Psoas muscle (tissue), 8 donors: ENCODE data around the gene ZDHHC7. TPM values are rescaled to one million over a fixed set of nuclear protein-coding genes. Genes with fewer than 3 reads are reported as not detected.

Experiments
- ATAC-seq, 4 donors: fragments of 200-7000 bp; cut with Tn5 transposase; one replicate each; pipeline ENCODE4 v1.9.1; 2020; ENCODE audit warnings: moderate library complexity in 3 of 4, mild to moderate bottlenecking in 2 of 4
- DNase-seq, 2 donors: peaks; one replicate each; pipeline ENCODE4 v3.0.0-alpha.2; 2020
- H3K27ac ChIP-seq: fragments of 200-600 bp; one replicate; pipeline ENCODE4 v1.8.0; 2022
- H3K27me3 ChIP-seq, 3 donors: fragments of 200-600 bp in 1 of 3; one replicate each; pipeline versions ENCODE4 v1.6.1 to v1.8.0; 2013 to 2022; ENCODE audit warnings: low read length in 2 of 3, mild to moderate bottlenecking in 2 of 3, moderate library complexity in 1 of 3; ENCODE audit not compliant: insufficient read depth in 3 of 3
- H3K36me3 ChIP-seq, 2 donors: fragments of 200-600 bp in 1 of 2; one replicate each; pipeline versions ENCODE4 v1.6.1 to v1.8.0; 2013 to 2022; ENCODE audit warnings: low read depth in 1 of 2, mild to moderate bottlenecking in 1 of 2, moderate library complexity in 1 of 2; ENCODE audit not compliant: insufficient read depth in 1 of 2
- H3K4me1 ChIP-seq: fragments of 200-600 bp; one replicate; pipeline ENCODE4 v1.8.0; 2022
- H3K4me3 ChIP-seq: fragments of 200-600 bp; one replicate; pipeline ENCODE4 v1.8.0; 2022; ENCODE audit warnings: mild to moderate bottlenecking
- H3K9me3 ChIP-seq: fragments of 200-600 bp; one replicate; pipeline ENCODE4 v1.8.0; 2022
- WGBS, 3 donors: extraction: QIAGEN DNeasy Blood & Tissue Kit; methylation state at CpG; one replicate each; pipeline versions ENCODE4 v1.1.6 to v1.1.7; 2013; 5-methylcytosine and 5-hydroxymethylcytosine counted together
- intact Hi-C, 2 donors: fragments of 100-400 bp; cut with DNase I; formaldehyde crosslinking; loops; one replicate each; pipeline versions ENCODE4 v1.11.0 to v1.14.2; 2022
- polyA plus RNA-seq, 3 donors: library from polyadenylated mRNA; stranded (reverse); fragments of 200-250 nt; gene quantifications; one replicate each; pipeline ENCODE4 v1.2.3, GENCODE V29; 2013
- total RNA-seq, 4 donors: library from RNA; stranded (reverse); fragmentation: NEBNext Ultra II Directional in 2 of 4; extraction: Animal tissue kit (Norgen Biotek cat#: 25700) in 2 of 4; gene quantifications; one replicate each; pipeline versions ENCODE4 v1.2.1 to v1.2.4, GENCODE V29; 2021 to 2023
- TF ChIP-seq, protein P1 (sequence below): fragments of 200-600 bp; IDR thresholded peaks from one replicate; pipeline ENCODE4 v1.8.0; 2022; ENCODE audit warnings: antibody characterized with exemption
- donor health status: healthy with polysubstance abuse.
- donor health status: DM: no; HTN: no; CAD: no; lungs with moderate emphysema.
- donor health status: Bipolar disorder and iron deficiency.
- donor health status: healthy.
- donor health status: DM: yes; HTN: yes; CAD: no.
- donor health status: DM: no; HTN: no; CAD: no.
- donor health status: DM: no; HTN: no; CAD: no.
- donor health status: DM: yes; HTN: yes; CAD: no.

The ZDHHC7 gene
- total and polyA plus RNA-seq, 7 donors: 19.7 to 96.0 (median 38.0) TPM

DNA sequence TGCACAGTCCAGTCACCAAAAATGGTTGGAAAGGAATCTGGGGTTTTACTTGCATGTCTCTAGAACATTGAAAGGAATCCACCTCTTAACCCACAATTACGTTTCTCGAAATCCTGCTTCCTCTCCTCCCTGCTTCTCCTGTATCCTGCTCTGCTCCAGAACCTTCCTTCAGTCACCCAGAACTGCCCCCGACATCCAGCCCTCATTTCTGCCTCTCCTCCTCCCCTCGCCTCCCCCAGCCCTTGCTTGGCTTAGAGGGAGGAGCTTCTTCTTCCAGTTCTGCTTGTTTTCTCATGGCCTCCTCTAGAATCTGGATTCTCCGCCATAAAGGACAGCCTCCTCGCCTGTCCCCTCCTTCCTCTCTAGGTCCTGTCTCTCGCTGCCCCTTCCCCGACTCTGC lies 48.3 kb downstream of the ZDHHC7 start:
- H3K27ac ChIP-seq: no peak overlapping the region
- no peaks in the 10 kb centered on the region for H3K36me3 ChIP-seq
- no peaks in the 10 kb centered on the region for H3K4me1 ChIP-seq
- no peak for ATAC-seq
- H3K27me3 ChIP-seq: no peaks in the 10 kb centered on the region
- TF ChIP-seq, protein P1, sequence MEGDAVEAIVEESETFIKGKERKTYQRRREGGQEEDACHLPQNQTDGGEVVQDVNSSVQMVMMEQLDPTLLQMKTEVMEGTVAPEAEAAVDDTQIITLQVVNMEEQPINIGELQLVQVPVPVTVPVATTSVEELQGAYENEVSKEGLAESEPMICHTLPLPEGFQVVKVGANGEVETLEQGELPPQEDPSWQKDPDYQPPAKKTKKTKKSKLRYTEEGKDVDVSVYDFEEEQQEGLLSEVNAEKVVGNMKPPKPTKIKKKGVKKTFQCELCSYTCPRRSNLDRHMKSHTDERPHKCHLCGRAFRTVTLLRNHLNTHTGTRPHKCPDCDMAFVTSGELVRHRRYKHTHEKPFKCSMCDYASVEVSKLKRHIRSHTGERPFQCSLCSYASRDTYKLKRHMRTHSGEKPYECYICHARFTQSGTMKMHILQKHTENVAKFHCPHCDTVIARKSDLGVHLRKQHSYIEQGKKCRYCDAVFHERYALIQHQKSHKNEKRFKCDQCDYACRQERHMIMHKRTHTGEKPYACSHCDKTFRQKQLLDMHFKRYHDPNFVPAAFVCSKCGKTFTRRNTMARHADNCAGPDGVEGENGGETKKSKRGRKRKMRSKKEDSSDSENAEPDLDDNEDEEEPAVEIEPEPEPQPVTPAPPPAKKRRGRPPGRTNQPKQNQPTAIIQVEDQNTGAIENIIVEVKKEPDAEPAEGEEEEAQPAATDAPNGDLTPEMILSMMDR: no peak
- DNase-seq: no peak
- H3K9me3 ChIP-seq: no peaks in the 10 kb centered on the region
- WGBS, 3 donors: 59 to 64% (median 64%) methylated on average over 8 of the region's 8 CpGs
- intact Hi-C loops: no loop called here
- H3K4me3 ChIP-seq: no peak overlapping the region

DNA sequence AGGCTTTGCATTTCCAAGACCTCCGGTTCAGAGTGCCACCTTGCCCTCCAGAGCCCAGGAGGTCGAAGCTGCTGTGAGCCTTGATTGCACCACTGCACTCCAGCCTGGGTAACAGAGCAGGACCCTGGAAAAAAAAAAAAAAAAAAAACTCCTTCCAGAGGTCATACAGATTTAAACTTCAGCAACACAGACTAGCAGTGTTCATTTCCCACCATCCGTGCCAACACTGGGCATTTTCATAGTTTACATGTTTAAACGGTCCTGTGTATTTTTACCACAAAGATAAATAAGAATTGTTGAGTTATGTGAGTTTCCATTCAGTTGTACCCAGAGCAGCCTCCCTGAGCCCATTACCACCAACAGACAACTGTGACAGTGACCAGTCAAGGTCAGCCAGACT lies 50.4 kb downstream of the ZDHHC7 start:
- no peak overlapping the region for H3K4me3 ChIP-seq
- 77 to 88% (median 82%) methylated on average over 4 of the region's 4 CpGs for WGBS, 3 donors
- DNase-seq (no peak), ATAC-seq (no peak)
- no peaks in the 10 kb centered on the region for H3K4me1 ChIP-seq
- no peaks in the 10 kb centered on the region for H3K9me3 ChIP-seq
- H3K27me3 ChIP-seq: no peaks in the 10 kb centered on the region
- no peaks in the 10 kb centered on the region for H3K36me3 ChIP-seq
- H3K27ac ChIP-seq: no peak overlapping the region
- TF ChIP-seq, protein P1: no peak
- intact Hi-C loops: no loop called here

DNA sequence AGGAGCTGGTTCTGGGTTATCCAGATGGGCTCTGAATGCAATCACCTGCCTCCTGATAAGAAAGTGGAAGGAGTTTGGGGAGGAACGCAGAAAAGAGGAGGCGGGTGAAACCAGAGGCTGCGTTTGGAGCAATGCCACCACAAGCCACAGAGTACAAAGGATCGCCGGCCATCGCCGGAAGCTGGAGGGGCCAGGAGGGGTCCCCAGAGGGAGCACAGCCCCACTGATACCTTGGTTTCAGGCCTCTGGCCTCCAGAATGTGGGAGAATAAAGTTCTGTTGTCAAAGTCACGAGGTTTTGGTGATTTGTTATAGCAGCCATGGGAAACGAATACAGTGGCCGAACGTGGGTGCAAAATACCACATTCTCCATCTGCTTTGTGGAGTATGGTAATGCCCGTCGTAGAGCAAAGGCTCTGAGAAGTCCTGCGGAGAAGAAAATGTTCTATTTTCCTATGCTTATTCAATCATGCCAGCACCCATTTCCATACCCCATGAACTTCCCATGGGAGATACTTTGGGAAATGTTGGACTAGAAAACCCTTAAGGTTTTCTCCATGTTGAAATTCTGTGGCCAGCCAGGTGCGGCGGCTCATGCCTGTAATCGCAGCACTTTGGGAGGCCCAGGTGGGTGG lies 51.4 kb downstream of the ZDHHC7 start:
- no peak for ATAC-seq
- 91 to 94% (median 93%) methylated on average over 17 of the region's 17 CpGs for WGBS, 3 donors
- no peak for DNase-seq
- TF ChIP-seq, protein P1: no peak
- H3K4me1 ChIP-seq: no peaks in the 10 kb centered on the region
- H3K4me3 ChIP-seq: no peak overlapping the region
- no peaks in the 10 kb centered on the region for H3K36me3 ChIP-seq
- intact Hi-C loops: no loop called here
- no peaks in the 10 kb centered on the region for H3K27me3 ChIP-seq
- H3K27ac ChIP-seq: no peak overlapping the region
- H3K9me3 ChIP-seq: no peaks in the 10 kb centered on the region

DNA sequence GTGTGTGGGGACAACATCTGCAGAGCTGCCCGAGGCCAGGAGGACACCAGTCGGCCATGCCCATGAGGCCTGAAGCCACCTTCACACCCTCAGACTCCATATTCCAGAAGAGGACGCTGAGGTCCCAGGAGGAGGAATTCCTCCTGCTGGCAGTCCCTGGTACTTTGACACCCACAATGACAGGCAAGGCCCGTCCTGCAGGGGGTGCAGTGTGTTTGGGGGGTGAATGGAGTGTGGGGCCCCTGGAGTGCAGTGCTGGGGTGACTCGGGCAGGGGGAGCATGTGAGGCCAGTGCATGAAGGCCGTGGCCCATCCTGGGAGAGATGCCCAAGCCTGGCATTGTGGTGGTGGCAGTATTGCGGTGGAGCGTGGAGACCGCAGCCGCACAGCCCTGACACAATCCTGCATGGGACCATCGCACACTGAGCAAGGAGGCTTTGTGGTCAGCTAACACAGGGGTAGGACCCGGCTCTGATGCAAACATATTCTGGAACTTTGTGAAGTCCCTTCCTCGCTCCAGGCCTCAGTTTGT lies 52.2 kb downstream of the ZDHHC7 start:
- Histone ChIP-seq H3K9me3 (no peaks in the 10 kb centered on the region), H3K36me3 (no peaks in the 10 kb centered on the region), H3K4me3 (no peak overlapping the region), H3K27me3 (no peaks in the 10 kb centered on the region), H3K4me1 (no peaks in the 10 kb centered on the region), H3K27ac (no peak overlapping the region)
- 92 to 94% (median 94%) methylated on average over 13 of the region's 13 CpGs for WGBS, 3 donors
- TF ChIP-seq, protein P1: no peak
- intact Hi-C loops: no loop called here
- no peak for DNase-seq
- no peak for ATAC-seq

DNA sequence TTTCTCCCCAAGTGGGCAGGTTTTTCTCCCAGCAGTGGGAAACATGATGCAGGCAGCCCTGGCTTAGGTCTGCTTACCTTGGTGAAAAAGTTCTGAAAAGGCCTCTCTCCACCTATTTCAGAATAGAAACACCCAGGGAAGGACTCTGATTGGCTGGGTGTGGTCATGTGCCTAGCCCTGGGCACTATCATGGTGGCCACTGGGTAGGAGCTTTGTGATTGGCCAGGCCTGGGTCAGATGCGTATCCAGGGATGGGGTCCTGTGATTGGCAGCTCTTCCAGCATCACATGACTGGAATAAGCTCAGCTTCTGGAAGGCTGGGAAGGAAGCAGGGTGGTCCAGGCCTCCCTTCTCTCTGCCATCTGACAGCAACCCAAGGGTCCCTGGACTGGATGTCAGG lies 53.5 kb downstream of the ZDHHC7 start:
- Histone ChIP-seq H3K27ac (no peak overlapping the region), H3K4me1 (peaks cover under 1% of the 10 kb centered on the region), H3K36me3 (no peaks in the 10 kb centered on the region), H3K27me3 (no peaks in the 10 kb centered on the region), H3K4me3 (no peak overlapping the region), H3K9me3 (no peaks in the 10 kb centered on the region)
- intact Hi-C loops: no loop called here
- ATAC-seq: no peak
- WGBS, 3 donors: 91 to 96% (median 95%) methylated on average over 1 of the region's 1 CpG
- TF ChIP-seq, protein P1: no peak
- no peak for DNase-seq
